ENCODE results near the gene DCAF6.

DCAF6 gene

GRCh38 chr1:168106274-168106673 lies 169.8 kb downstream of the DCAF6 start:
- no peak for DNase-seq (ENCODE audit: low spot score)

GRCh38 chr1:168110896-168111545 lies 174.5 kb downstream of the DCAF6 start:
- no peak for DNase-seq (ENCODE audit: low spot score)

GRCh38 chr1:168112673-168113305 lies 176.3 kb downstream of the DCAF6 start:
- DNase-seq (ENCODE audit: low spot score): no peak

GRCh38 chr1:168114845-168115244 lies 178.4 kb downstream of the DCAF6 start:
- DNase-seq (ENCODE audit: low spot score): no peak

GRCh38 chr1:168116327-168116799 lies 179.9 kb downstream of the DCAF6 start:
- no peak for DNase-seq (ENCODE audit: low spot score)

GRCh38 chr1:168119750-168120149 lies 183.3 kb downstream of the DCAF6 start:
- DNase-seq (ENCODE audit: low spot score): no peak

GRCh38 chr1:168121401-168122011 lies 185.0 kb downstream of the DCAF6 start:
- no peak for DNase-seq (ENCODE audit: low spot score)

GRCh38 chr1:168125051-168125450 lies 188.6 kb downstream of the DCAF6 start:
- DNase-seq (ENCODE audit: low spot score): no peak
